Endodermal cell (in vitro differentiated cells): Measurements from ENCODE around the gene VPS51. TPM values are rescaled to one million over a fixed set of nuclear protein-coding genes. Genes with fewer than 3 reads are reported as not detected.

Experiments
- DNase-seq: peaks from one replicate; pipeline ENCODE4 v3.0.0-alpha.2; 2017
- H3K27ac ChIP-seq: 2 replicates; pipeline ENCODE4 v1.5.1; 2013; ENCODE audit warnings: mild to moderate bottlenecking, low read depth, low read length, moderate library complexity
- H3K27me3 ChIP-seq: 2 replicates; pipeline ENCODE4 v1.6.1; 2013; ENCODE audit warnings: mild to moderate bottlenecking, low read length, moderate library complexity; ENCODE audit not compliant: insufficient read depth, control insufficient read depth, poor library complexity, severe bottlenecking
- H3K36me3 ChIP-seq: 2 replicates; pipeline ENCODE4 v1.7.0; 2013; ENCODE audit warnings: mild to moderate bottlenecking, low read length, moderate library complexity; ENCODE audit not compliant: control insufficient read depth, insufficient read depth
- H3K4me1 ChIP-seq: one replicate; pipeline ENCODE4 v1.7.0; 2013; ENCODE audit warnings: low read length; ENCODE audit not compliant: control insufficient read depth, insufficient read depth
- H3K4me3 ChIP-seq: 2 replicates; pipeline ENCODE4 v1.5.1; 2013; ENCODE audit warnings: mild to moderate bottlenecking, low read length, moderate library complexity
- H3K9ac ChIP-seq: 2 replicates; pipeline ENCODE4 v1.6.1; 2013; ENCODE audit warnings: mild to moderate bottlenecking, low read length, moderate library complexity; ENCODE audit not compliant: poor library complexity, severe bottlenecking; ENCODE audit errors: extremely low read depth
- H3K9me3 ChIP-seq: 2 replicates; pipeline ENCODE4 v1.6.1; 2013; ENCODE audit warnings: mild to moderate bottlenecking, low read length, moderate library complexity; ENCODE audit not compliant: control insufficient read depth
- H3K27ac Mint-ChIP-seq: 2 replicates; pipeline ENCODE4 v1.8.0; 2020; ENCODE audit warnings: mixed read lengths
- H3K27me3 Mint-ChIP-seq: 2 replicates; pipeline ENCODE4 v1.8.0; 2021; ENCODE audit warnings: mild to moderate bottlenecking, mixed read lengths; ENCODE audit not compliant: insufficient read depth
- H3K36me3 Mint-ChIP-seq: 2 replicates; pipeline ENCODE4 v1.8.0; 2020; ENCODE audit warnings: low read depth, mixed read lengths
- H3K4me1 Mint-ChIP-seq: 2 replicates; pipeline ENCODE4 v1.8.0; 2020; ENCODE audit warnings: mixed read lengths
- H3K4me3 Mint-ChIP-seq: 2 replicates; pipeline ENCODE4 v1.8.0; 2020; ENCODE audit warnings: mild to moderate bottlenecking, moderate library complexity, mixed read lengths
- H3K9me3 Mint-ChIP-seq: 2 replicates; pipeline ENCODE4 v1.8.0; 2020; ENCODE audit warnings: mild to moderate bottlenecking, mixed read lengths
- WGBS, 2 experiments: methylation state at CpG; one replicate each; pipeline versions ENCODE4 v1.1.5 to v1.1.7; 2013; ENCODE audit warnings: missing lambda C conversion rate in 2 of 2, mixed read lengths in 1 of 2; ENCODE audit not compliant: insufficient coverage in 1 of 2, insufficient read length in 1 of 2; 5-methylcytosine and 5-hydroxymethylcytosine counted together
- total RNA-seq, 2 donors: library from RNA; stranded (reverse); fragmentation: NEBNext Ultra II Directional in 1 of 2; extraction: Animal tissue kit (Norgen Biotek cat#: 25700) in 1 of 2; gene quantifications; 2 replicates in 1 of 2; 3 replicates in 1 of 2; pipeline ENCODE4 v1.2.1, GENCODE V29; 2021
- TF ChIP-seq, protein P1 (sequence below): fragments of 200-600 bp; sonication (generic); conservative IDR thresholded peaks from 2 replicates; pipeline ENCODE4 v1.5.0; 2021; ENCODE audit warnings: antibody characterized with exemption, mild to moderate bottlenecking

The VPS51 gene
- total RNA-seq, 2 donors from 2014 or later: 107 to 113 TPM

DNA sequence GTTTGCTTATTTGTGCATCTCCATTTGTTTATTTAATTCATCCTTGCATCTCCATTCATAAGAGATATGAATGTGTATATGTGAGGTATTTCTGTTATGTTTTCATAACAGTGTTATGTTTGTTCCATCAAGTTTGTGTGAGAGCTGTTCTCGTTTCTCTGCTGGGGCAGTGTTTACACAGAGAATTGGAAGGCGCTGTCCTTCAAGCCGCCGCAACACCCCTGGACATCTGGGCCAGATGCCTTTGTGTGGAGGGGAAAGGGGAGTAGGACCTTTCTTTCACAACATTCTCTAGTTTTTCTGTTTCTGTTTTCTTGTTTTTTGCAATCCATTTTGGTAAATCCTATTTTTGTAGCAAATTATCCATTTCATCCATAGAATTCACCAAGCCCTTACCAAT, 8.6 kb downstream of the VPS51 start:
- Mint-ChIP-seq H3K27me3 (no peaks in the 10 kb centered on the region), H3K27ac (peak overlapping the region; percentile 33), H3K36me3 (peaks cover 12% of the 10 kb centered on the region), H3K9me3 (no peaks in the 10 kb centered on the region), H3K4me3 (no peak overlapping the region), H3K4me1 (peaks cover 6% of the 10 kb centered on the region)
- Histone ChIP-seq H3K9ac (no peak overlapping the region), H3K27ac (no peak overlapping the region), H3K9me3 (no peaks in the 10 kb centered on the region), H3K4me3 (no peak overlapping the region), H3K27me3 (no peaks in the 10 kb centered on the region), H3K4me1 (no peaks in the 10 kb centered on the region), H3K36me3 (peaks cover 17% of the 10 kb centered on the region)
- DNase-seq: no peak
- WGBS, 2 experiments: 95 to 100% methylated on average over 1 to 4 of the region's 4 CpGs
- TF ChIP-seq, protein P1, sequence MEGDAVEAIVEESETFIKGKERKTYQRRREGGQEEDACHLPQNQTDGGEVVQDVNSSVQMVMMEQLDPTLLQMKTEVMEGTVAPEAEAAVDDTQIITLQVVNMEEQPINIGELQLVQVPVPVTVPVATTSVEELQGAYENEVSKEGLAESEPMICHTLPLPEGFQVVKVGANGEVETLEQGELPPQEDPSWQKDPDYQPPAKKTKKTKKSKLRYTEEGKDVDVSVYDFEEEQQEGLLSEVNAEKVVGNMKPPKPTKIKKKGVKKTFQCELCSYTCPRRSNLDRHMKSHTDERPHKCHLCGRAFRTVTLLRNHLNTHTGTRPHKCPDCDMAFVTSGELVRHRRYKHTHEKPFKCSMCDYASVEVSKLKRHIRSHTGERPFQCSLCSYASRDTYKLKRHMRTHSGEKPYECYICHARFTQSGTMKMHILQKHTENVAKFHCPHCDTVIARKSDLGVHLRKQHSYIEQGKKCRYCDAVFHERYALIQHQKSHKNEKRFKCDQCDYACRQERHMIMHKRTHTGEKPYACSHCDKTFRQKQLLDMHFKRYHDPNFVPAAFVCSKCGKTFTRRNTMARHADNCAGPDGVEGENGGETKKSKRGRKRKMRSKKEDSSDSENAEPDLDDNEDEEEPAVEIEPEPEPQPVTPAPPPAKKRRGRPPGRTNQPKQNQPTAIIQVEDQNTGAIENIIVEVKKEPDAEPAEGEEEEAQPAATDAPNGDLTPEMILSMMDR: no peak

DNA sequence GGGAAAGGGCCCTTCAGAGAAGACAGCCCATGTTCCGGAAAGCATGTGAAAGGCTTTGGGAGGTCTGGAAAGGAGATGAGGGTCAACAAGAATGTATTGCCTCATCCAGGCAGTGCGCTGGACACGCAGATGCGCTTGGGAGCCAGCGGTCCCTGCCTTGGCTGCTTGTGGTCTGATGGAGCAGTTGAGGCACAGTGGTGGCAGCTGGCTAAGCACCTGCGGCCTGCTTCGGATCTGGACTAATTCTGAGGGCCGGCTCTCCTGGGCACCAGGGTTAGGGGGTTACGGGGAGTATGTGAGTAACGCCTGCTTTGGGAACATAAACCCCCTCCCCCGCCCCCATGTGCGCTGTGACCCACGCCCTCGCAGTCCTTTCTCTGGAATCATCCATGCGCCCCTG, 11.1 kb downstream of the VPS51 start:
- Mint-ChIP-seq H3K27ac (no peak overlapping the region), H3K9me3 (no peaks in the 10 kb centered on the region), H3K4me1 (peaks cover 6% of the 10 kb centered on the region), H3K4me3 (no peak overlapping the region), H3K36me3 (peaks cover 9% of the 10 kb centered on the region), H3K27me3 (no peaks in the 10 kb centered on the region)
- peaks cover 3% of the 10 kb centered on the region for H3K4me1 ChIP-seq
- no peak overlapping the region for H3K4me3 ChIP-seq
- no peak overlapping the region for H3K9ac ChIP-seq
- no peaks in the 10 kb centered on the region for H3K27me3 ChIP-seq
- H3K27ac ChIP-seq: no peak overlapping the region
- TF ChIP-seq, protein P1: no peak
- peaks cover 14% of the 10 kb centered on the region for H3K36me3 ChIP-seq
- H3K9me3 ChIP-seq: no peaks in the 10 kb centered on the region
- 91 to 95% methylated on average over 4 to 15 of the region's 15 CpGs for WGBS, 2 experiments
- DNase-seq: no peak

DNA sequence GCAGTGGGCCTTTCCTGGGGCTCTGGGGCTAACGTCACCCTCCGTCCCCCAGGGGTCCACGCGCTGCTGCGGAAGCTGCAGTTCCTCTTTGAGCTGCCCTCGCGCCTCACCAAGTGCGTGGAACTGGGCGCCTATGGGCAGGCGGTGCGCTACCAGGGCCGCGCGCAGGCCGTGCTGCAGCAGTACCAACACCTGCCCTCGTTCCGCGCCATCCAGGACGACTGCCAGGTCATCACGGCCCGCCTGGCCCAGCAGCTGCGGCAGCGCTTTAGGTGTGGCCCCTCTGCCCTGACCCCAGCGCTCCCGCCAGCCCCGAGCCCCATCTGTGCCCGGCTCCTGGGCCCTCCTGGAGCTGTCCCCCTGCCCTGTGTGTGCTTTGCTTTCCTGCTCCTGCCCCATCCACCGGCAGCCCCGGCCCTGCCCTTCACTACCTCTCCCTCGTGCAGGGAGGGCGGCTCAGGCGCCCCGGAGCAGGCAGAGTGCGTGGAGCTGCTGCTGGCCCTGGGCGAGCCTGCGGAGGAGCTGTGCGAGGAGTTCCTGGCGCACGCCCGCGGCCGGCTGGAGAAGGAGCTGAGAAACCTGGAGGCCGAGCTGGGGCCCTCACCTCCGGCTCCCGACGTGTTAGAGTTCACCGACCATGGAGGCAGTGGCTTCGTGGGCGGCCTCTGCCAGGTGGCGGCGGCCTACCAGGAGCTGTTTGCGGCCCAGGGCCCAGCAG, 11.9 kb downstream of the VPS51 start:
- TF ChIP-seq, protein P1: no peak
- no peak for DNase-seq
- Histone ChIP-seq H3K27ac (no peak overlapping the region), H3K4me1 (peaks cover 3% of the 10 kb centered on the region), H3K9me3 (no peaks in the 10 kb centered on the region), H3K9ac (no peak overlapping the region), H3K27me3 (no peaks in the 10 kb centered on the region), H3K36me3 (peaks cover 9% of the 10 kb centered on the region), H3K4me3 (no peak overlapping the region)
- peaks cover 6% of the 10 kb centered on the region for H3K4me1 Mint-ChIP-seq
- no peaks in the 10 kb centered on the region for H3K27me3 Mint-ChIP-seq
- no peaks in the 10 kb centered on the region for H3K9me3 Mint-ChIP-seq
- no peak overlapping the region for H3K4me3 Mint-ChIP-seq
- peaks cover 9% of the 10 kb centered on the region for H3K36me3 Mint-ChIP-seq
- H3K27ac Mint-ChIP-seq: no peak overlapping the region
- 96 to 97% methylated on average over 28 to 52 of the region's 52 CpGs for WGBS, 2 experiments
